Stomach (tissue), 4 donors: ENCODE results near the gene TRAF3IP3.

Experiments
- EP300 ChIP-seq: sonication (generic); formaldehyde crosslinking; IDR thresholded peaks from one replicate; pipeline ENCODE4 v1.6.1; 2017; ENCODE audit warnings: antibody characterized with exemption
- POLR2A ChIP-seq, 4 donors: fragments of 450-650 bp; IDR thresholded peaks; one replicate each; pipeline ENCODE4 v1.6.1; 2016; ENCODE audit warnings: antibody characterized with exemption in 4 of 4, control low read depth in 2 of 4, mild to moderate bottlenecking in 1 of 4, moderate library complexity in 1 of 4
- POLR2AphosphoS5 ChIP-seq, 3 donors: sonication (generic); formaldehyde crosslinking; IDR thresholded peaks; one replicate each; pipeline ENCODE4 v1.6.1; 2016; ENCODE audit warnings: antibody characterized with exemption in 3 of 3
- TF ChIP-seq, protein P1 (sequence below), 7 experiments: fragments of 450-650 bp in 4 of 7; fragments of 200-600 bp in 3 of 7; sonication (generic) in 3 of 7; IDR thresholded peaks; one replicate each; pipeline ENCODE4 v1.5.1; 2016 to 2019; ENCODE audit warnings: antibody characterized with exemption in 7 of 7, control low read depth in 2 of 7, mild to moderate bottlenecking in 1 of 7

DNA sequence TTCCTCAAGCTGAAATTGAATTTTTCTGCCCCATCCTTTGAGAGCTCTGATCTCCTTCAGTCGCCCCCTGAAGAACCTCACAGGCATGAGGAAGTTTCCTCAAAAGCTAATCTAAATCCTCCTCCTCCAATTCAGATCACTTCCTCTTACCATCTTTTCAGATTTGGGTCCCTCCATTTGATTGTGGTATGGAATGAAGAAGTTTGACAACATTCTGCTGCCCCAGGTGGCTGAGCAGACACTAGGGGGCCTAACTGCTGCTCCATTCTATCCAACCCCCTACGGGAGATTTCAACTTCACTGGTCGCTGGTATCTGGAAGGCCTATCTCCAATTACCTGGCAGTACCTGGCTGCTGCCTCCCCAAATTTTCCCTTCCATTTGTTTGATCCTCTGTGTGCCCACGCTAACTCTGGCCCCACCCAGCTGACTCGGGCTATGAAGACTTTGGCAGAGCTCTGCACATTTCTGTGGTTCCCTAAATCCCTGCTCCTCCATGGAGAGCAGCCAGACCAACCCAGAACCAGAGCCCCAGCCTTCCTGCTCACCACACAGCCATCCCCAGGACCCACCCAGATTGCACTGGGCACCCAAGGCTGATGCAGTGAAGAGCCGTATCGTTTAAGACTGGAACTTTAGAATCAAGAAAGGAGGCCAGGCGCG is 42.3 kb downstream of the TRAF3IP3 start:
- TF ChIP-seq, protein P1, sequence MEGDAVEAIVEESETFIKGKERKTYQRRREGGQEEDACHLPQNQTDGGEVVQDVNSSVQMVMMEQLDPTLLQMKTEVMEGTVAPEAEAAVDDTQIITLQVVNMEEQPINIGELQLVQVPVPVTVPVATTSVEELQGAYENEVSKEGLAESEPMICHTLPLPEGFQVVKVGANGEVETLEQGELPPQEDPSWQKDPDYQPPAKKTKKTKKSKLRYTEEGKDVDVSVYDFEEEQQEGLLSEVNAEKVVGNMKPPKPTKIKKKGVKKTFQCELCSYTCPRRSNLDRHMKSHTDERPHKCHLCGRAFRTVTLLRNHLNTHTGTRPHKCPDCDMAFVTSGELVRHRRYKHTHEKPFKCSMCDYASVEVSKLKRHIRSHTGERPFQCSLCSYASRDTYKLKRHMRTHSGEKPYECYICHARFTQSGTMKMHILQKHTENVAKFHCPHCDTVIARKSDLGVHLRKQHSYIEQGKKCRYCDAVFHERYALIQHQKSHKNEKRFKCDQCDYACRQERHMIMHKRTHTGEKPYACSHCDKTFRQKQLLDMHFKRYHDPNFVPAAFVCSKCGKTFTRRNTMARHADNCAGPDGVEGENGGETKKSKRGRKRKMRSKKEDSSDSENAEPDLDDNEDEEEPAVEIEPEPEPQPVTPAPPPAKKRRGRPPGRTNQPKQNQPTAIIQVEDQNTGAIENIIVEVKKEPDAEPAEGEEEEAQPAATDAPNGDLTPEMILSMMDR (IDR thresholded peaks at IDR 0.05), result no peak
- no peak for TF ChIP-seq POLR2A (IDR thresholded peaks at IDR 0.05)
- no peak for TF ChIP-seq POLR2AphosphoS5 (IDR thresholded peaks at IDR 0.05)
- TF ChIP-seq EP300, result no peak
